BLaER1 treated with 17β-estradiol and CSF1 and Interleukin-3, amounts not matched to agents 10 nM and 100 nM (cell line): ENCODE measurements around the gene ZSCAN1.

Experiments
- H3K27ac ChIP-seq, 11 experiments: shearing (Covaris generic); formaldehyde crosslinking; 2 replicates each; pipeline ENCODE4 v1.8.1; 2022
- H3K27me3 ChIP-seq, 11 experiments: shearing (Covaris generic); formaldehyde crosslinking; 2 replicates each; pipeline ENCODE4 v1.8.1; 2022
- H3K36me3 ChIP-seq, 11 experiments: shearing (Covaris generic); formaldehyde crosslinking; 2 replicates each; pipeline ENCODE4 v1.8.1; 2022
- H3K4me1 ChIP-seq, 10 experiments: shearing (Covaris generic); formaldehyde crosslinking; 2 replicates each; pipeline ENCODE4 v1.8.1; 2022
- H3K4me2 ChIP-seq, 11 experiments: shearing (Covaris generic); formaldehyde crosslinking; 2 replicates each; pipeline ENCODE4 v1.8.1; 2022
- H3K4me3 ChIP-seq, 10 experiments: shearing (Covaris generic); formaldehyde crosslinking; 2 replicates each; pipeline ENCODE4 v1.8.1; 2022
- H3K9ac ChIP-seq, 11 experiments: shearing (Covaris generic); formaldehyde crosslinking; 2 replicates each; pipeline ENCODE4 v1.8.1; 2022
- H3K9me3 ChIP-seq, 11 experiments: shearing (Covaris generic); formaldehyde crosslinking; replicated peaks in 1 of 11; 2 replicates each; pipeline ENCODE4 v1.8.1; 2022
- H4K20me1 ChIP-seq, 11 experiments: shearing (Covaris generic); formaldehyde crosslinking; 2 replicates each; pipeline ENCODE4 v1.8.1; 2022
- Cebpa-rat ChIP-seq, 11 experiments: shearing (Covaris generic); IDR thresholded peaks; 2 replicates each; pipeline ENCODE4 v1.8.1; 2022

ZSCAN1 gene

DNA sequence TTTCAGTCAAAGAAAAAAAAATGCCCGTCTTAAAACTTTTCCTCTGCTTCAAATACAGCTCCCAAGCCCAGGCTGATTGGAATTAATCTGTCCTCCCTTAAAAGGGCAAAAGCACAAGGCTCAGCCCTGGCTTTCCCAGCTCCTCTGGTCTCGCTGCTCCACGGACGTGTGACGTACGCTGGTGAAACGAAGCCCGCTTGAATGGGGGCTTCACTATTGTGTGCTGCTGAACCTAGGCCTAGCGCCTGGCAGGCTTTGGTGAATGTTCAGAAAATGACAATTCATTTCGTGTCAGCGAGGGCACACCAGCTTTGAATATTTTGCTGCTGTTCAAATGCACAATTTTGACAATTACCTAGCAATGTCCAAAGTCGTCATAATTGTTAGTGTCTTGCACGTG lies 24.6 kb downstream of the ZSCAN1 start:
- Histone ChIP-seq H3K4me1 (peaks cover 6 to 23% (median 14%) of the 10 kb centered on the region in 10 experiments; a peak in 15 of 20 replicates), H3K9ac (peak overlapping the region; percentile 84 to 93 (median 88); a peak in 21 of 22 replicates), H3K4me3 (peak overlapping the region; percentile 57 to 76 (median 66); a peak in 13 of 20 replicates), H4K20me1 (no peaks in the 10 kb centered on the region), H3K4me2 (peak overlapping the region; percentile 71 to 90 (median 82)), H3K9me3 (peaks cover 73 to 100% (median 97%) of the 10 kb centered on the region in 11 experiments), H3K36me3 (peaks cover 13 to 34% (median 23%) of the 10 kb centered on the region in 11 experiments), H3K27ac (peak overlapping the region; percentile 80 to 95 (median 90); a peak in 20 of 22 replicates), H3K27me3 (peaks cover 0 to 10% (median 0%) of the 10 kb centered on the region in 11 experiments; a peak in 7 of 22 replicates)
- no peak for TF ChIP-seq Cebpa-rat (IDR thresholded peaks at IDR 0.05)

DNA sequence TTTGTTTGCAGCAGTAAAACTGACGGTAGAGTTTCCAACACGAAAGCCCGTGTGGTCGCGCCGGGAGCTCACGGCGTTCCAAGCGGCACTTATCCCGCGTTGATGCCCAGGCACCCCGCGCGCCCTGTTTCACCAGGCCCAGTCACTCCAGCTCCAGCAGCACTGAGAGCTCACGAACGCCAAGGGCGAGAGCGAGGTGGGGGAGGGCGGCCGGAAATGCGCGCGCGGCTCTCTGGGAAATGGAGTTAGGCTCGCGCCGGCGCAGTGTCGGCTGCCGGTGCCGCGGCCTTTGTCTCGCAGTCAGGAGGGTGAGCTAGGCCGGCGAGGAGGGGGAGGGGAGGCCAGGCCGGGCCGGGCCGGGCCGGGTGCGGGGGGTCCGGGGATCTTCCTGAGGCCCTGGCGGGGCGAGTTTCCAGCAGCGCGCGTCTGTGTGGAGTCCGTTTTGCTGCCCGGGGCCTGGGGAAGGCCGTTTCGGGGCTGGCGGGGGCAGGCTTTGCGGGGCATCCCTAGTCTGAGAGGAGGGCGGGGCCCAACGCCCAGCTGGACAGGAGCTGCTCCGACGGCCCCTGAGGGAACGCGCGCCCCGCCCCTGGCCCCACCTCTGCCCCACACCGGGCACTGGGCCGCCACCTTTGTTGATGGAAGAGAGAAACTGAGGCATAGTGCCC lies 25.3 kb downstream of the ZSCAN1 start, which contains the start of gene ZNF135:
Gene ZNF135, plus strand, starts transcription at position 280 of the 668 bp plus-strand sequence. CDS start 721 bp downstream, outside the sequence.
- Histone ChIP-seq H3K9ac (peak within 1 kb of the TSS; percentile 84 to 93 (median 88)), H4K20me1 (no peaks in the 10 kb centered on the region), H3K27ac (peak within 1 kb of the TSS; percentile 80 to 95 (median 90)), H3K4me3 (peak within 1 kb of the TSS; percentile 57 to 76 (median 66)), H3K4me1 (peaks cover 6 to 23% (median 14%) of the 10 kb centered on the region in 10 experiments; a peak in 15 of 20 replicates), H3K36me3 (peaks cover 20 to 41% (median 30%) of the 10 kb centered on the region in 11 experiments), H3K9me3 (peaks cover 73 to 100% (median 97%) of the 10 kb centered on the region in 11 experiments), H3K27me3 (peaks cover 0 to 10% (median 0%) of the 10 kb centered on the region in 11 experiments; a peak in 7 of 22 replicates), H3K4me2 (peak within 1 kb of the TSS; percentile 71 to 90 (median 82))
- TF ChIP-seq Cebpa-rat (IDR thresholded peaks at IDR 0.05): no peak

DNA sequence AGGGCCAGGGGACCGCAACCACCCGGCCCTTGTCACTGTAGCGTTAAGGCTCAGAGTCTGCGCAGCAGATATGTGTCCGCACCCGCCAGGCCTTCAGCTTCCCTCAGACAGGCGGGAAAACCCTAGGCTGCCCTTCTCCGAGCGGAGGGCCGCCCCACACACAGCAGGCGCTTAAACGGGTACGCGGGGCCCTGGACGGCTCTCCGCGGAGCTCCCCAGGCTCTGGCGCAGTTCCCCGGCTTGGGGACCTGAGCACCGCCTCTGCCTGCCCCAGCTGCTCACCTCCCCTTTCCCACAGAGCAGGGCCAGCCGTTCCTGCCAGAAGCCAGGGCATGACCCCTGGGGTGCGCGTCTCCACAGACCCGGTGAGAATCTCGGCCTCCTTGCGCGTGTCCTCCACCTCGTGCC lies 25.9 kb downstream of the ZSCAN1 start:
- Histone ChIP-seq H3K36me3 (peaks cover 25 to 46% (median 35%) of the 10 kb centered on the region in 11 experiments), H3K27me3 (peaks cover 0 to 10% (median 0%) of the 10 kb centered on the region in 11 experiments; a peak in 7 of 22 replicates), H3K9ac (peak overlapping the region; percentile 84 to 93 (median 88)), H3K4me3 (peak overlapping the region; percentile 57 to 76 (median 66)), H3K9me3 (peaks cover 73 to 100% (median 97%) of the 10 kb centered on the region in 11 experiments), H3K4me1 (peaks cover 6 to 23% (median 14%) of the 10 kb centered on the region in 10 experiments; a peak in 15 of 20 replicates), H4K20me1 (no peaks in the 10 kb centered on the region), H3K27ac (peak overlapping the region; percentile 80 to 95 (median 90)), H3K4me2 (peak overlapping the region; percentile 71 to 90 (median 82))
- TF ChIP-seq Cebpa-rat (IDR thresholded peaks at IDR 0.05): no peak

DNA sequence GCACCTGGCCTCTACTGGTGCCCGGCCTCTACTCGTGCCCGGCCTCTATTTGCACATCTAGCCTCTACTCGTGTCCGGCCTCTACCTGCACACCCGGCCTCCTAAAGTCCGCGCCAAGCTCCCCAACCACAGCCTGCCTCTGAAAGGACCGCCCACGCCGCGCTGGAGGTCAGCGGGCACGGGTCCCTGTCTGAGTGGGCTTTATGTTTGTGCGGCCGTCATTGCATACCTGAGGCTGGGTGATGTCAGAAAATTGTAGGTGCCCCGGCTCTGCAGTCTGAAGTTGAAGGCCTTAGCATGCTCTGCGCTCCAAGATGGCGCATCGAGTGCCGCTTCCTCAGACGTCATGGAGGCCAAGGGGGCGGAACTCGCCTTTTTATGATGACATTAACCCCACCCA lies 26.4 kb downstream of the ZSCAN1 start:
- Histone ChIP-seq H3K9ac (peak overlapping the region in 7 of 11 experiments; percentile 87 to 93 (median 89); a peak in 8 of 22 replicates), H3K4me3 (peak overlapping the region; percentile 57 to 76 (median 66)), H4K20me1 (no peaks in the 10 kb centered on the region), H3K27ac (peak overlapping the region in 10 of 11 experiments; percentile 81 to 95 (median 91); a peak in 14 of 22 replicates), H3K4me1 (peaks cover 6 to 21% (median 14%) of the 10 kb centered on the region in 10 experiments; a peak in 15 of 20 replicates), H3K36me3 (peaks cover 31 to 52% (median 41%) of the 10 kb centered on the region in 11 experiments), H3K27me3 (peaks cover 0 to 4% (median 0%) of the 10 kb centered on the region in 11 experiments; a peak in 7 of 22 replicates), H3K9me3 (peaks cover 73 to 100% (median 97%) of the 10 kb centered on the region in 11 experiments), H3K4me2 (peak overlapping the region; percentile 71 to 90 (median 82))
- no peak for TF ChIP-seq Cebpa-rat (IDR thresholded peaks at IDR 0.05)

DNA sequence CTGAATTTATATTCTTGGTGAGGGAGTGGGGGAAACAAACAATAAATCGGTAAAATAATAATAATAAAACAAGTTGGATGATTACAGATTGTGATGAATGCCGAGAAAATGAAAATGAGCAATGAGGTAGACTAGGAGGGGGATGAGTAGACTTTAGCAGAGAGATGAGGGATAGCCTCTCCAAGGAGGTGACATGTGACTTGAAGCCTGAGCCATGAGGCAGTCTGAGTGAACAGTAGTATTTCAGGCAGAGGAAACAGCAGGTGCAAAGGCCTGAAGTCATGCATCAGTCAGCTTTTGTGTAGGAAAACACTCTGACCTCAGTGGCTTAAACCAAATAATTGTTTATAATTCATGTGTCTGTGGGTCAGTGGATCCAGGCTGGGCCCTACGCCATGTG lies 29.9 kb downstream of the ZSCAN1 start:
- Histone ChIP-seq H3K9me3 (peaks cover 90 to 100% (median 99%) of the 10 kb centered on the region in 11 experiments), H3K36me3 (peaks cover 61 to 87% (median 76%) of the 10 kb centered on the region in 11 experiments), H3K9ac (no peak overlapping the region), H4K20me1 (no peaks in the 10 kb centered on the region), H3K4me3 (no peak overlapping the region; a peak in 2 of 20 replicates), H3K4me1 (peaks cover 2 to 15% (median 10%) of the 10 kb centered on the region in 10 experiments; a peak in 14 of 20 replicates), H3K4me2 (no peak overlapping the region), H3K27me3 (no peaks in the 10 kb centered on the region), H3K27ac (no peak overlapping the region)
- no peak for TF ChIP-seq Cebpa-rat (IDR thresholded peaks at IDR 0.05)

DNA sequence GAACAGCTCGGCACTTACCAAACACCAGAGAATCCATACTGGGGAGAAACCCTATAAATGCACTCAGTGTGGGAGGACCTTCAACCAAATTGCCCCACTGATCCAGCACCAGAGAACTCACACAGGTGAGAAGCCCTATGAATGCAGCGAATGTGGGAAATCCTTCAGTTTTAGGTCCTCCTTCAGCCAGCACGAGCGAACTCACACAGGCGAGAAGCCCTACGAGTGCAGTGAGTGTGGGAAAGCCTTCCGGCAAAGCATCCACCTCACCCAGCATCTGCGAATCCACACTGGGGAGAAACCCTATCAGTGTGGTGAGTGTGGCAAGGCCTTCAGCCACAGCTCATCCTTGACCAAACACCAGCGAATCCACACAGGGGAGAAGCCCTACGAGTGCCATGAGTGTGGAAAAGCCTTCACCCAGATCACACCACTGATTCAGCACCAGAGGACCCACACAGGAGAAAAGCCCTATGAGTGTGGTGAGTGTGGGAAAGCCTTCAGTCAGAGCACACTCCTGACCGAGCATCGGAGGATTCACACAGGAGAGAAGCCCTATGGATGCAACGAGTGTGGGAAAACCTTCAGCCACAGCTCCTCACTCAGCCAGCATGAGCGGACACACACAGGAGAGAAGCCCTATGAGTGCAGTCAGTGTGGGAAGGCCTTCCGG lies 33.6 kb downstream of the ZSCAN1 start:
- Histone ChIP-seq H3K27me3 (no peaks in the 10 kb centered on the region), H3K4me2 (no peak overlapping the region), H3K36me3 (peaks cover 79 to 99% (median 96%) of the 10 kb centered on the region in 11 experiments), H3K27ac (no peak overlapping the region), H3K4me1 (no peaks in the 10 kb centered on the region), H4K20me1 (no peaks in the 10 kb centered on the region), H3K9me3 (peaks cover 100% of the 10 kb centered on the region in 11 experiments), H3K9ac (no peak overlapping the region), H3K4me3 (peak overlapping the region in 9 of 10 experiments; percentile 22 to 54 (median 34); a peak in 16 of 20 replicates)
- TF ChIP-seq Cebpa-rat (IDR thresholded peaks at IDR 0.05): no peak

DNA sequence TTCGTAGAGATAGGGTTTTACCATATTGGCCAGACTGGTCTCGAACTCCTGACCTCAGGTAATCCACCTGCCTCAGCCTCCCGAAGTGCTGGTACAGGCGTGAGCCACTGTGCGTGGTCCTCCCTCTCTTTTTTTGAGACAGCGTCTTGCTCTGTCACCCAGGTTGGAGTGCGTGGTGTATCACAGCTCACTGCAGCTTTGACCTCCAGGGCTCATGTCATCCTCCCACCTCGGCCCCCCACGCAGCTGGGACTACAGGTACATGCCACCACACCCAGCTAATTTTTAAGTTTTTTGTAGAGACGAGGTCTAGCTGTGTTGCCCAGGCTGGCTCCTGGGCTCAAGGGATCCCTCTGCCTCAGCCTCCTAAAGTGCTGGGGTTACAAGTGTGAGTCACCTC lies 46.0 kb downstream of the ZSCAN1 start:
- H3K36me3 ChIP-seq: peaks cover 20 to 72% (median 30%) of the 10 kb centered on the region in 11 experiments
- no peak overlapping the region for H3K4me3 ChIP-seq
- no peak overlapping the region for H3K4me2 ChIP-seq
- H4K20me1 ChIP-seq: no peaks in the 10 kb centered on the region
- H3K4me1 ChIP-seq: no peaks in the 10 kb centered on the region
- TF ChIP-seq Cebpa-rat (IDR thresholded peaks at IDR 0.05): no peak
- H3K27ac ChIP-seq: no peak overlapping the region
- H3K9me3 ChIP-seq: peaks cover 50 to 100% (median 84%) of the 10 kb centered on the region in 11 experiments
- no peaks in the 10 kb centered on the region for H3K27me3 ChIP-seq
- no peak overlapping the region for H3K9ac ChIP-seq

DNA sequence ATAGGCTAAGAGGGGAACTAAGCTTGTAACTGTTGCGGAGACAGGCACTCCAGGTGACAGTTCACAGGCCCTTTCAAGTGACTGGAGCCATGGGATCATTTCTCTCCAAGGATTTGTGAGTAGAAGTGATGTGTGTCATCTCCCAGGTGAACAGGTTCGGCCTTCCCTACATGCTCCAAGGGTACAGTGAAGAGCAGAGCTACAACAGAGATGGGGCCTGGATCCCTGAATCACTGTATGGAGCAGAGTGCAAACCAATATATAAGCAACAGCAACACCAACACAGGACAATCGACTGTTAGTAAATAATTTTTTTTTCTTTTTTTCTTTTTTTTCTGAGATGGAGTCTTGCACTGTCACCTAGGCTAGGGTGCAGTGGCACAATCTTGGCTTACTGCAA lies 49.2 kb downstream of the ZSCAN1 start:
- H3K4me1 ChIP-seq: no peaks in the 10 kb centered on the region
- no peaks in the 10 kb centered on the region for H3K27me3 ChIP-seq
- no peak overlapping the region for H3K9ac ChIP-seq
- H3K4me3 ChIP-seq: 0 out of 20 replicates have a peak overlapping the region, but pooled peaks of 1 of the 10 experiments have one; percentile 7
- no peak overlapping the region for H3K27ac ChIP-seq
- no peaks in the 10 kb centered on the region for H4K20me1 ChIP-seq
- no peak for TF ChIP-seq Cebpa-rat (IDR thresholded peaks at IDR 0.05)
- peaks cover 72 to 100% (median 86%) of the 10 kb centered on the region in 11 experiments for H3K9me3 ChIP-seq
- H3K36me3 ChIP-seq: peaks cover 52 to 81% (median 58%) of the 10 kb centered on the region in 11 experiments
- no peak overlapping the region for H3K4me2 ChIP-seq
